HG02798 (cell line): ENCODE measurements around the gene PTPN13.

ENCODE experiments used
- ATAC-seq: cut with Tn5 transposase; IDR thresholded peaks from one replicate; pipeline ENCODE4 v1.9.1; 2021; ENCODE audit warnings: mild to moderate bottlenecking; ENCODE audit not compliant: unreplicated experiment, poor library complexity

Gene PTPN13

GRCh38 chr4:86848136-86848535 lies 254.0 kb downstream of the PTPN13 start:
- ATAC-seq, result no peak

DNA sequence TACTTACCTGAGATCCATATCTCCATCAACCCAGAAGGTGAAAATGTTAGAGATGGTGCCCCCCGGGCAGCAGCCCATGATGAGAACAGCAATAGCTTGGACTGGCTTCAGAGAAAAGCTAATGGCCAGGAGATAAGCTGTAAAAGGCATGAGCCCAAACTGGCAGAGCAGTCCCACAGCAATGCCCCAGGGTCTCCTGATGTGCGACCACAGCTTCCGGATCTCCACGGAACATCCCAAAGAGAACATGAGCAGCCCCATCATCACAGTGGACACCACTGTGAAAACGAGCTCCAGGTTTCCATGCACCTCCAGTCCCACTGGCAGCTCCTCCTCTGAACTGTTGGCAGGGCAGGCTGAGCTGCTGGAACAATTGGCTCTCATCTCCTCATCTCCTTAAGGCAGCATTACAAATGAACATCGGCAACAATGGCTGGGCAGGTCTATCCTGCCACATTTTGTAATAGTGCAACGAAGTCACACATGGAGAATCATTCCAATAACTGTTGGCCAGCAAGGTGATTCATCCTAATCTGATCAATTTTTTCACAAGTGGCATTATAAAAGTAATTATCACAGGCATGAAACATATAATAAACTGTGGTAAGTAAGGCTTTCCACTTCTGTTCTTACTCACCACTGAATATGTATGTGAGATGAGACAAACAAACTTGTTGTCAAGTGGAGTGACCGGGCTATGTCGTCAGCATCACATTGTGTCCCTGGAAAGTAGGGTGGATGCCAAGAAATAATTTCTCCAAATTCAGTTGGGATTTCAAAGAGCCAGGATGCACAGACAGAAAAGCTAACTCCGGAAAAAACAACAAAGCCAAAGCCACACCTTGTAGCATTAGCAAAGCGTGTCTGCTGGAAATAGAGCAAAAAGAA lies 254.9 kb downstream of the PTPN13 start, which contains the start of gene SLC10A6:
SLC10A6 (minus strand) TSS at position 653 of the 888 bp plus-strand sequence; CDS start at position 384, 269 bp downstream.
- no peak for ATAC-seq

DNA sequence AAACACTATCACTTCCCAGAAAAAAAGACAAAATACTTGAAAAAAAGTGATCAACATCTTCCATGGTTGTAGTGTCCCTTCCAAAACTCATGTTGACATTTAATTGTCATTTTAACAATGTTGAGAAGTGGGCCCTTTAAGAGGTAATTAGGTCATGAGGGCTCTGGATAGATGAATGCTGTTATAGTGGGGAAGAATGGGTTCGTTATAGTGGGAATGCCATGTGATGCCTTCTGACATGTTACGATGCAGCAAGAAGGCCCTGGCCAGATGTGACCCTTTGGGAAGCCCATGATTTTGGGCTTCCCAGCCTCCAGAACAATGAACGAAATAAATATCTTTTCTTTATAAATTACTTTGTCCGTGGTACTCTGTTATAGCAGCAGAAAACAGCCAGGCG lies 259.1 kb downstream of the PTPN13 start:
- ATAC-seq, result no peak

- no peak for ATAC-seq
Measured at GRCh38 chr4:86855572-86855971, 261.5 kb downstream of the PTPN13 start.

GRCh38 chr4:86856896-86857295 lies 262.8 kb downstream of the PTPN13 start:
- no peak for ATAC-seq

GRCh38 chr4:86857341-86858052 lies 263.4 kb downstream of the PTPN13 start:
- no peak for ATAC-seq
